NCI-H1436 (cell line): ENCODE results near the gene TEX9.
"Not testable (repeated sequence)": the region's sequence is repeated elsewhere in the genome, so short reads cannot be mapped to it uniquely, and the experiment has no call there.

Experiments used
- DNase-seq: peaks from one replicate; lab custom pipeline; 2025; lab: John Stamatoyannopoulos, UW

Gene TEX9

DNA sequence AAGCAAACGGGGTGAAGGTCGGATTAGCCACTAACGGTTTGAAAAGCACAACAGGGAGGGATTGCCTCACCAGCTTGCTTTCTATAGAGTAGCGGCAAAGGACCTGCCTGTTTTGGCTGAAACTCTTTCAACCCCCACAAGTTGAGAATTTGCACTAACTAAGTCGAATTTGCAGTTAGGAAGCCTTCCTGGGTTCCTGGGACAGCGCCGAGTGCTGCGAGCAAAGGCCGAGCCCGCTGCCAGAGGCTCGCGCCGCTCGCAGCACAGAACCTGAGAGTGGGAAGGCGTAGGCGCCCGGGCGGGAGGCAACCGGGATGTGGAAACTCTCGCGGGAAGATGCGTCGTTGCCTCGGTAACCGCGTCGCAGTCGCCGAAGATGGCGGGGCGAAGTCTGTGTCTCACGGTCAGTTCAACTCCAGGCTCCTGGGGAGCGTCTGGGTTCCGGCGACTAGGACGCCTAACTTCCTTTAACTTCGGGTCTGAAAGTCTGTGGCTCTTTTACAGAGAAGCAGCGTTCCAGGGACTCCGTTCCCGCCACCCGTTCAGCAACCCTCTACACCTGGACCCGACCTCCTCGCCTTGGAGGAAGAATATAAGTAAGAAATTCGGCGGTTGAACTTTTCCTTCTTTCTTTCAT lies at the start of gene TEX9:
Gene TEX9, plus strand, starts transcription at position 352 of the 637 bp plus-strand sequence. Its CDS starts 25 bp downstream, at position 377.
- peak; percentile 88 for DNase-seq

DNA sequence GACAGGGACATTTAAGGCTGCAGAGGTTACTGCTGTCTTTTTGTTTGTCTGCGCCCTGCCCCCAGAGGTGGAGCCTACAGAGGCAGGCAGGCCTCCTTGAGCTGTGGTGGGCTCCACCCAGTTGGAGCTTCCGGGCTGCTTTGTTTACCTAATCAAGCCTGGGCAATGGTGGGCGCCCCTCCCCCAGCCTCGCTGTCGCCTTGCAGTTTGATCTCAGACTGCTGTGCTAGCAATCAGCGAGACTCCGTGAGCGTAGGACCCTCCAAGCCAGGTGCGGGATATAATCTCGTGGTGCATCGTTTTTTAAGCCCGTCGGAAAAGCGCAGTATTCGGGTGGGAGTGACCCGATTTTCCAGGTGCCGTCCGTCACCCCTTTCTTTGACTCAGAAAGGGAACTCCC lies 48.7 kb upstream of the TEX9 start:
- not testable (repeated sequence) for DNase-seq

- DNase-seq: no peak
Observed at GRCh38 chr15:56320316-56320715, 44.9 kb upstream of the TEX9 start.

DNA sequence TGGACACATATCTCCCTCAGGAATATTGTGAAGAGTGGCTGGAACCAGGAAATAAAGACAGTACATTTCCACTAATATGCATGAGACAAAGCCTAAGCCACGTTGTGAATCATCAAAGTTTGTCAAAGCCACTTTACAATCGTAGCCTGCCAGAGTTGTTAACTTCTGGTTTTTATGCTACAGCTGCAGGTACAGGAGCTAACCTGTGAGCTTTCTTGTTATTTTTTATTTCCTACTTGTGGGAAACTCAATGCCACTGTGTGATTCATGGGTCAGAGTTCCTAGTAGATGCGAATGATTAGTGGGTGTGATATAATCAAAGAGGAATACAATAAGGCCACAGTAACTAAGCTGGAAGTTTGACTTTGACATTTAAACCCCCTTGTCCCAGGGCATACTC lies 44.4 kb upstream of the TEX9 start:
- no peak for DNase-seq

DNA sequence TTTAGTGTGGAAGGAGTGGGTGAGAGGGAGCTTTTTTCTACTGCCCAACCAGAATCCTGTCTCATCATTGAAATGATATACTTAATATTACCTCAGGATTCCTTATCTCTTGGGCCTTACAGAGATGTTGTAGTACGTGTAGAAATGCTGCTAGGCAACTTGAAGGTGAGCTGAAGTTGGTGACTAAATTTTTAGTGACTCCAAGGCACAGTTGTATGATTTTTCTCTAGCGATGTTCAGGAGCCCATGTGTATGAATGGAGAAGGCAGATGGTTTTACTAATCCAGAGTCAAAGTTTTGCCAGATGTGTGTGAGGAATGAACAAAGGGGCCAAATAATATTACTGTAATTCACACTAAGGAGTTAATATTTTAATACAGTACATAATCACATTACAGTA lies 42.8 kb upstream of the TEX9 start:
- DNase-seq: no peak

- DNase-seq: no peak
Observed at GRCh38 chr15:56323435-56323834, 41.8 kb upstream of the TEX9 start.

DNA sequence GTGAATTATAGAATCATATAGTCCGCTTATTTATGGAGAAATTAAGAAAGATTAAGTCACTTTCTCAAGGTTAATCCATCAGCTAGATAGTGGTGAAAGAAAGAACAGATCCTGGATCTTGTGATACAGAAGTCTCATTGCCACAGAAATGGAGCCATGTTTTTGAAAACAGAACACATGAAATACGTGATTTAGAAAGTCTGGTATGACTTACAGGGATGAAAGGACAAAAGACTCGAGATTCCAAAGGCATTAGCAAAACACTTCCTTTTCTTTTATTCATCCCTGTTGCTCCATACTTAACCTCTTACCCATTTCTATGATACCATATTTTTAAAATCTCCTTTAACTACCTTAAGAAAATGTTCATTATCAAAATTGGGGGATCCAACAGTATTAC lies 40.0 kb upstream of the TEX9 start:
- no peak for DNase-seq

- no peak for DNase-seq
Observed at GRCh38 chr15:56327721-56328502, 37.3 kb upstream of the TEX9 start.

GRCh38 chr15:56337084-56337725 lies 28.0 kb upstream of the TEX9 start:
- no peak for DNase-seq

- no peak for DNase-seq
Observed at GRCh38 chr15:56339594-56339993, 25.6 kb upstream of the TEX9 start.

GRCh38 chr15:56341201-56341600 lies 24.0 kb upstream of the TEX9 start:
- no peak for DNase-seq

GRCh38 chr15:56342653-56343052 lies 22.6 kb upstream of the TEX9 start:
- DNase-seq: no peak

DNA sequence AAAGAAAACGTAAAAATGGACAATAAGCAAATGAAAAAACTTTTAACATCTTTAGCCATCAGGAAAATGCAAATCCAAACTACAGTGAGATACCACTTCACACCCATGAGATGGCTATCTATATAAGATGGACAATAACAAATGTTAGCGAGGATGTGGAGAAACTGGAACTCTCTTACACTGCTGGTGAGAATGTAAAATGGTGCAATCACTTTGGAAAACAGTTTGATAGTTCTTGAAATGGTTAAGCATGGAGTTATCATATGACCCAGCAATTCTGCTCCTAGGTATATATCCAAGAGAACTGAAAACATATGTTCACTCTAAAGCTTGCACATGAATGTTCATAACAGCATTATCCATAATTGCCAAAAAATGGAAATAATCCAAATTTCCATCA lies 21.3 kb upstream of the TEX9 start:
- no peak for DNase-seq

GRCh38 chr15:56344336-56344735 lies 20.9 kb upstream of the TEX9 start:
- DNase-seq: no peak

GRCh38 chr15:56346414-56346813 lies 18.8 kb upstream of the TEX9 start:
- DNase-seq: no peak

DNA sequence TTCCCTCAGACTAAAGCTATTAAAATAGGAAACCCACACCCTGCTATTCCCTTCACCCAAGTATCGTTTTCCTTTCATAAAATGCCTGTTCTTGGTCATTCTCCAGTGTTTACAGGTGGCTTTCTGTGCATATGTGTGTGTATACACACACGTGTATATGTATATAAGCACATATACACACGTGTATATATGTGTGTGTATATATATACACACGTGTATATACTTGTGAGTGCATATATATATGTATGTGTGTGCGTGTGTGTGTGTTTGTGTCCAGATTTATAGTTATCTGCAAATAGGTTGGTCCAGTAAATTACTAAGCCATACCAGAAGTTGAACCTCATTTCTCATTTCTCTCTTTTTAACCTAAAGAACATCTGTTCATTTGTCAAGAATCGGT lies 15.7 kb upstream of the TEX9 start:
- DNase-seq: no peak

GRCh38 chr15:56351353-56351752 lies 13.9 kb upstream of the TEX9 start:
- DNase-seq: no peak

GRCh38 chr15:56351957-56352506 lies 13.2 kb upstream of the TEX9 start:
- no peak for DNase-seq

- no peak for DNase-seq
Observed at GRCh38 chr15:56353119-56353518, 12.1 kb upstream of the TEX9 start.

DNA sequence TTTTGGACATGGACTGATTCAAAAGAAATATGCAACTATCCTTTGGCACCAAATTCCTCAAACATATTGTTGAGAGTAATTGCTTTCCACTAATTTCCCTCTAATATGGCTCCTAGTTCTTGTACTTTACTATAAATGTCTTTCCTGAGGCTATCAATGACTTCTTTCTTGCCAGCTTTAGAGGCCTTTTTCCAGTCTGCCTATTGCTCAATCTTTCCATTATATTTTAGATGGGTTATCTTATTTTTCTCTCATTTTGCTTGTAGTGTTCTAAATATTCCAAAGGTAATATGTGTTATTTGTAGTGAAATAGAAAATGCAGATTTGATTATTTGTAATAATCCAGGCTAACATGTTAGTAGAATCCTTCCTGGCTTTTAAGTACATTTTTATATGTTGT lies 11.5 kb upstream of the TEX9 start:
- DNase-seq: no peak

DNA sequence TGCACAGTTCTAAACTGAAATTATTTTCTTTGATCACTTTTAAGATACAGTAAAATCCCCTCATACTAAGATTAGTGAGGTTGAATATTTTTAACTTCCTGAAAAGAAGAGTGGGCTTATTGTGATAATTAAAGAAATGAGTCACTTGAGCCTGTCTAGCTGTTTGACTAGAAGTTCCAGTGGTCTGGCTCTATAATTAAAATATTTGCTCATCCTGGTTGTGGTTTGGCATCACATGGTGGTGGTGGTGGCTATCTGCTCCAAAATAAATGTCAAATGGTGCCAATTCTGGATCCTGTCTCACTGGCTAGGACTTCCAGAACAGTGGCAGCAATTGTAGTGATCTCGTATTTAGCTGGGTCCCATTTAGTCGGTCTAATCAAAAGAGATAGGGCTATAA lies 8.6 kb upstream of the TEX9 start:
- no peak for DNase-seq

- DNase-seq: no peak
Observed at GRCh38 chr15:56358604-56359003, 6.6 kb upstream of the TEX9 start.

GRCh38 chr15:56361987-56362386 lies 3.2 kb upstream of the TEX9 start:
- DNase-seq: no peak
